ENCODE measurements around the gene RNF187. TPM values are rescaled to one million over a fixed set of nuclear protein-coding genes. Genes with fewer than 3 reads are reported as not detected.
A peak's percentile ranks its signal among the peaks of the same experiment; 100 is the strongest.
"Not testable (repeated sequence)": the region's sequence is repeated elsewhere in the genome, so short reads cannot be mapped to it uniquely, and the experiment has no call there.

The RNF187 gene
- total RNA-seq, 2 donors from 2014 or later = 39.5 to 155 TPM

DNA sequence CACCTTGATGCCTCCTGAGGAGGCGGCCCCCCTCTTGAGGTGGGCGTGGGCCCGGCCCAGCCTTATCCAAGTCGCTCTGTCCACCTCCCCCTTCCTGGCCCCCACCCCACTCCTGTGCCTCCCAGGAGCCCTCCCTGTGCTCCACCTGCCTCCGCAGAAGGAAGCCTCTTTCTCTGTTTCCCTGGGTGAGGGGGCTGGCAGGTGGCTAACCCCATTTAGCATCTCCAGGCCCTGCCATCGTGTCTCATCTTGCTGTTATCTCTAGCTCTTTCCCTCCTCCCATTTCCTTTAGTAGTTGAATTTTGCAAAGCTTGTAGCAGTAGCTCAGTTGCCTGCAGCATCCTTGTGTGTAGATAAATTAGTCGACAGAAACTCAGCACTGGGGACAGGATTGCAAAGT, 7.2 kb downstream of the RNF187 start:
- Mint-ChIP-seq H3K36me3 (peaks cover 0 to 27% of the 10 kb centered on the region in 2 donors), H3K9me3 (no peaks in the 10 kb centered on the region), H3K27ac (peak overlapping the region in 1 of 2 donors; percentile 26)
- DNase-seq (ENCODE audit: low spot score in 2 of 2) = no peak
- ATAC-seq = no peak

DNA sequence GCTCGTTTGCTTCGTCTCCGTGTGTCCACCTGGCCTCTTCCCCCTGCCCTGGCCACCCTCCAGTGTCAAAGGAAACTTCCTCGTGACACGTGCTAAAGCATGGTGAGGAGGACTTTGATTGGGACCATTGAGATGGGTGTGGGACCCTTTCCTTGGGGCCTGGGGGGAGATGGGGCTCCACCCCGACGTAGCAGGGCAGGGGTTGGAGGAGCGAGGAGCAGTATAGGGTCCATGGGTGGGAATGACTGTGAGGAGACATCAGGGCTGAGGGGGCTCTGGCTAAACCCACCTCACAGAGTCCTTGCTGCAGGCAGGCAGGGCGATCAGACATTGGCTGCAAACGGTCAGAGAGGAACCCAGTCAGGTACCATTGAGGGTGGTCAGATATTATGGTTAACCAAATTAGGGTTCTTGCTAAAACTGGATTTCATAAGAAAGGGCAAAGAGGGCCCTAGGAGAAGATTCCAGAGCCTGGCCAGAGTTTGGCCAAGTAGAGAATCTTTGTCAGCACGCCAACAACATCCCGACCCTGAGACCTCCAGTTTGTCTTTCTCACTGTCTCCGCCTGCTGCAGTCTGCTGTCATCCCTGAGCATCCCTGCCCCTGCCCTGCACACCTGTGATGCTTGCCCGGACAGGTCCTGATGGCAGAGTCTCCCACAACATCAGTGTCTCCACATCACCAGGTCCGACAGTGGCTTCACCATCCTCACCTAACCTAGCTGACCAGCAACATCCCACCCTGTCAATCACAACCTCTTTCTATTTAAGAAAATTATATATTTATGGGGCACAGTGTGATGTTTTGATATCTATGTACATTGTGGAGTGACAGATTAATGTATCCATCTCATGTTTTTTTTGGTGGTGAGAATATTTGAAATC, 8.0 kb downstream of the RNF187 start:
- H3K9me3 Mint-ChIP-seq = no peaks in the 10 kb centered on the region
- H3K27ac Mint-ChIP-seq = peak overlapping the region in 1 of 2 donors; percentile 34
- DNase-seq (ENCODE audit: low spot score in 2 of 2) (peak in 1 of 2 donors; percentile 35), ATAC-seq (no peak)
- peaks cover 0 to 25% of the 10 kb centered on the region in 2 donors for H3K36me3 Mint-ChIP-seq

DNA sequence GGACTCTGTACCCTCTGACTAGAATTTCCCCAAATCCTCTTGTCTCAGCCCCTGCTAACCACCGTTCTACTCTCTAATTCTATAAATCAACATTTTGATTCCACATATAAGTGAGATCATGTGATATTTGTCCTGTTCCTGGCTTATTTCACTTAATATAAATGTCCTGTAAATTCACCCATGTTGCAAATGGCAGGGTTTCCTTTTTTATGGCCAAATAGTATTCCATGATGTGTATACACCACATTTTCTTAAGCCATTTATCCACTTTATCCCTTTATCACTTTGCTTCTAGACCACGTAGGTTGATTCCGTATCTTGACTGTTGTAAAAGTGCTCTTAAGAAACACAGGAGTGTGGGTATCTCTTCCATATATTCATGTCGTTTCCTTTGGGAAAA, 8.9 kb downstream of the RNF187 start:
- Mint-ChIP-seq H3K27ac (no peak overlapping the region), H3K36me3 (peaks cover 0 to 18% of the 10 kb centered on the region in 2 donors), H3K9me3 (no peaks in the 10 kb centered on the region)
- no peak for ATAC-seq
- no peak for DNase-seq (ENCODE audit: low spot score in 2 of 2)

DNA sequence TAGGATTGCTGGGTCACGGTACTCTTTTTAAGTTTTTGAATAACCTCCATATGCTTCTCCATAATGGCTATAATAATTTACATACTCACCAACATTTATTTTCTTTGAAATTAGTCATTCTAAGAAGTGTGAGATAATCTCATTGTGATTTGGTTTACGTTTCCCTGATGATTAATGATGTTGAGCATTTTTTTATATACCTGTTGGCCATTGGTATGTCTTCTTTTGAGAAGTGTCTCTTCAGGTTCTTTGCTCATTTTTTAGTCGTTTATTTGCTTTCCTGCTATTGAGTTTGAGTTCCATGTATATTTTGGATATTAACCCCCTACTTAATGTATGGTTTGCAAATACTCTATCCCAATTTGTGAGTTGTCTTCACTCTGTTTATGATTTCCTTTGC, 9.3 kb downstream of the RNF187 start:
- peaks cover 0 to 18% of the 10 kb centered on the region in 2 donors for H3K36me3 Mint-ChIP-seq
- ATAC-seq = no peak
- no peak overlapping the region for H3K27ac Mint-ChIP-seq
- no peaks in the 10 kb centered on the region for H3K9me3 Mint-ChIP-seq
- DNase-seq (ENCODE audit: low spot score in 2 of 2) = no peak

DNA sequence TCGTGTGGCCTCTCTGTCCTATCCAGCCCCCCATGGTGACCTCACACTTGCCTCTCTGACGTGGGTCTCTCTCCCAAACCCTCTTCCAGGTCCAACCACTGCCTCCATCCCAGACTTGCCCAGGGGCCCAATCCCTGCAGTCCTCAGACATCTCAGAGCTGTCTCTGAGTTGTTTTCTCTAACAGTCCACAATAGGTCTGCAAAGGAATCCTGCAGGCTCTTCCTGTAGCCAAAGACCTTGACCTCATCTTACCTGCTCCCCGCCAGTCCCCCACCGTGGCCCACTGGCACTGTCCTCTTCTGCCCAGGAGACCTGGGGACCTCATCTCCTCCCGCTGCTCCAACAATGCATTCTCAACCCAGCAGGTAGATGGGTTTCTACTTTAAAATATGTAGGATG, 10.0 kb downstream of the RNF187 start:
- DNase-seq (ENCODE audit: low spot score in 2 of 2) = no peak
- H3K36me3 Mint-ChIP-seq = peaks cover 0 to 18% of the 10 kb centered on the region in 2 donors
- ATAC-seq = no peak
- no peaks in the 10 kb centered on the region for H3K9me3 Mint-ChIP-seq
- peak overlapping the region in 1 of 2 donors; percentile 93 for H3K27ac Mint-ChIP-seq

DNA sequence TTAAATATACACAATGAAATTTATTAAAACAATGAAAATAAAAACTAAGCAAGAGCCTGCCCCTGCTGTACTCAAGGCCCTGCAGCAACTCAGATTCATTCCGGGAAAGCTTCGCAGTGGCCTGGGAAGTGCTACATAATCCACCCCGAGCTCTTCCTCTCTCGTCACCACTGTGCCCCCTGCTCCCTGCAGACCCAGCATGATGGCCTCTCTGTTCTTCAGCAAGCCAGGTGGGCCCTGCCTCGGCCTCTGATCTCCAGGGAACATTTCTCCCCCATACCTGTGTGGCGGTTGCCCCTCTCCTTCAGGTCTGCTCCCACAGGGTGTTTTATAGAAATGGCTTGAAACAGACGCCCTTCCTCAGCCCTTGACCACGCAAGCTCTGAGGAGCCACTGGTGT, 10.6 kb downstream of the RNF187 start:
- ATAC-seq = no peak
- Mint-ChIP-seq H3K27ac (peak overlapping the region in 1 of 2 donors; percentile 18), H3K36me3 (peaks cover 0 to 18% of the 10 kb centered on the region in 2 donors), H3K9me3 (no peaks in the 10 kb centered on the region)
- DNase-seq (ENCODE audit: low spot score in 2 of 2) = no peak

DNA sequence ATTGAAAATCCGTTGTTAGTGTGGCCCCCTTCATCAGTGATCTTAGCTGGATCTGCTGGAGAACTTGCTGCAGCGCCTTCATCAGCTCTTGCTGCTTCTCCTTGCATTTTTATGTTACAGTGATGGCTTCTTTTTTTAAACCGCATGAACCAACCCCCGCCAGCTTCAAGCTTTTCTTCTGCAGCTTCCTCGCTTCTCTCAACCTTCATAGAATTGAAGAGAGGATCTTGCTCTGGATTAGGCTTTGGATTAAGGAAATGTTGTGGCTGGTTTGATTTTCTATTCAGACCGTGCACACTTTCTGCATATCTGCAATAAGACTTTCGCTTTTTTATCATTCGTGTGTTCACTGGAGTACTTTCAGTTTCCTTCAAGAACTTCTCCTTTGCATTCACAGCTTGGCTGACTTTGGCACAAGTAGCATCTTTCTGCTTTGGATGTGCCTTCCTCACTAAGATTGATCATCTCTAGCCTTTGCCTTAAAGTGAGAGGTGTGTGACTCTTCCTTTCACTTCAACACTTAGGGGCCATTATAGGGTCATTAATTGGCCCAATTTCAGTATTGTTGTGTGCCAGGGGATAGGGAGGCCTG, 13.1 kb downstream of the RNF187 start:
- DNase-seq (ENCODE audit: low spot score in 2 of 2) (no peak), ATAC-seq (peak in 1 of 2 donors; percentile 3)
- H3K27ac Mint-ChIP-seq = no peak overlapping the region
- peaks cover 0 to 6% of the 10 kb centered on the region in 2 donors for H3K36me3 Mint-ChIP-seq
- H3K9me3 Mint-ChIP-seq = no peaks in the 10 kb centered on the region

DNA sequence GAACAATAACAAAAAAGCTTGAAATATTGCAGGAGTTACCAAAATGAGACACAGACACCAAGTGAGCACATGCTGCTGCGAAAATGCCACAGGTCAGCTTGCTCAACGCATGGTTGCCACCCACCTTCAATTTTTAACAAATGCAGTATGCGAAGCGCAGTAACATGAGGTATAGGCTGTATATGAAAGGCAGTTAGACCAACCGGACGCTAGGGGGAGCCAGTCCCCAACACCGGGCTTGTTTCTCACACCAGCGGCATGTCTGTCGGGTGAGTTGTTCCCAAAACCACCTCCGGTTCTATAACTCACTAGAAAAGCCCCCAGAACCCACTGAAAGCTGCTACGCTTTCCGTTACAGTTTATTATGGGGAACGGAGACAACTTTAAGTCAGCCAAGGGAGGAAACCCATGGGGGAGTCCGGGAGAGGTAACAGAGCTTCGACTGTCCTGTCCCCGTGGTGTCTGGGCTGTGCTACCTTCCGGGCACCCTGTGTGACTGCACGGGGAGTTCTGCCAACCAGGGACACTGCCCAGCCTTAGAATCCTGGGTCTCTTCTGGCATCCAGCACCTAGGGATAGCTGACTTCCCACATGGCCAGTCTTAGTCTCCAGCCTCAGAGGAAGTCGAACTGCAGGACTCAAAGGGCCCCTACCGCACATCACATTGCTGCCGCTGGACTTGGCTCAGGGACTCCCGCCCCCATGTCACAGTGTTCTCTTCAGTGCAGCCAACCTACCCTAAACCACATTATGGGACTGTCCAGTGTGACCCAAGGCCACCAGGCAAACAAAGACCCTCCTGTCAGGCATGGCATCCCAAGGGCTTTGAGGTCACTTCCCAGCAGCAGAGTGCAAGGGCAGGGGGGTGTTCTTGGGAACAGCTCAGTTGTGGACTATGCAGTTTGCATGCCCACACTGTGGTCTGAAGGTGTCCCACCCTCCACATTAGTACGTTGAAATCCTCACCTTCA, 14.0 kb downstream of the RNF187 start:
- peaks cover 0 to 6% of the 10 kb centered on the region in 2 donors for H3K36me3 Mint-ChIP-seq
- no peak overlapping the region for H3K27ac Mint-ChIP-seq
- ATAC-seq = peak; percentile 92 to 95

DNA sequence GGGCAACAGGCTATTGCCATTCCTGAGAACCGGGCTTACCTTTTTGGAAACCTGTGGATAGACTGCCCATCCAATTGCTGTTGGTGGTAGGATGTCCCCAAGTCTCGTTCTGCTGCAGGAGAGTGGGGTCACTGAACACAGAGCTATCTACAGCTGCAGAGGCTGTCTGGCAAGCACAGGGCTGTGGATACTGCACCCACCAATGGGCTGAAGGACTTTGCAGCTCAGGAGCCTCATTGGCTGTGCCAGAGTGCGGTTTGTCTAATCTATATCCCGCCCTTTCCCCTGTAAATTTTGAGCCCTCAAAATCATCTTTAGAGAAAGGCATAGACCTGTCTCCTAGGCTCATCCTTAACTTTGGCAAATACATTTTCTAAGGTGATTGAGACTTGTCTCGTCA, 15.3 kb downstream of the RNF187 start:
- H3K27ac Mint-ChIP-seq = no peak overlapping the region
- no peaks in the 10 kb centered on the region for H3K9me3 Mint-ChIP-seq
- DNase-seq (ENCODE audit: low spot score in 2 of 2) (no peak), ATAC-seq (no peak)
- peaks cover 0 to 6% of the 10 kb centered on the region in 2 donors for H3K36me3 Mint-ChIP-seq

More for the DNA sequence above, 14.0 kb downstream of the RNF187 start:
- DNase-seq (ENCODE audit: low spot score in 2 of 2) = peak; percentile 86 to 89
- no peaks in the 10 kb centered on the region for H3K9me3 Mint-ChIP-seq

DNA sequence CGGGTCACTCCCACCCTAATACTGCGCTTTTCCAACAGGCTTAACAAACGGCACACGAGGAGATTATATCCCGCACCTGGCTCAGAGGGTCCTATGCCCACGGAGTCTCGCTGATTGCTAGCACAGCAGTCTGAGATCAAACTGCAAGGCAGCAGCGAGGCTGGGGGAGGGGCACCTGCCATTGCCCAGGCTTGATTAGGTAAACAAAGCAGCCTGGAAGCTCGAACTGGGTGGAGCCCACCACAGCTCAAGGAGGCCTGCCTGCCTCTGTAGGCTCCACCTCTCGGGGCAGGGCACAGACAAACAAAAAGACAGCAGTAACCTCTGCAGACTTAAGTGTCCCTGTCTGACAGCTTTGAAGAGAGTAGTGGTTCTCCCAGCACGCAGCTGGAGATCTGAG, 18.8 kb downstream of the RNF187 start:
- not testable (repeated sequence) for H3K9me3 Mint-ChIP-seq; ATAC-seq; H3K27ac Mint-ChIP-seq; DNase-seq (ENCODE audit: low spot score in 2 of 2); H3K36me3 Mint-ChIP-seq

DNA sequence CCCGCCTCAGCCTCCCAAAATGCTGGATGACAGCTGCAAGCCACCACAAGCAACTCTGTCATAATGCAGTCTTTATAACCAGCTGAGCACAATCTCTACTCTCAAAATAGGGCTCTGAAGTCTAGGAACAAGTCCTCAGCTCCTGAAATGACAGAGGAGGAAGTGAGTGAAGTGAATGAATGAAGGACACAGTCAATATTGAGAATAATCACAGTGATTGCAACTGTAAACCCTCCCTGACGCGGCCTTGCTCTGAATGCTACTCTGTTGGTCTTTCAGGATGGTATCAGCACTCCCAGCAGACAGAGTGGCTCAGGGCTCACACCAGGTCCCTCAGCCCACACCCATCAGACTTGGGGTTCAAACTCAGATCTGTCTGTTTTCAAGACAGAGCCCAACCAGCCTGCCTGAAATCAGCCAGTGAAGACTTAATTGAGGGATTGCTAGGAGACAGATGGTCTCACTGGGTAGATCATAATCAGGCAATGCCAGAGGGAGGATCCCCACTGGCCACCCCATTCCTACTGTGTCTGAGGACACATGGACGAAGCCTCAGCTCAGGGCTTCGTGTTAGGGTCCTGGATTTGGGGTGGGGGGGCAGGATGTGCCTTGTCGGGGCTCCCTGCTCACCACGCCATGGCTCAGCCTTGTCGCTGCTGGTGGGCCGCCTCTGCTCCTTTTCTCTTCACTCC, 20.9 kb downstream of the RNF187 start:
- Mint-ChIP-seq H3K27ac (no peak overlapping the region), H3K36me3 (no peaks in the 10 kb centered on the region), H3K9me3 (no peaks in the 10 kb centered on the region)
- DNase-seq (ENCODE audit: low spot score in 2 of 2) (no peak), ATAC-seq (no peak)

DNA sequence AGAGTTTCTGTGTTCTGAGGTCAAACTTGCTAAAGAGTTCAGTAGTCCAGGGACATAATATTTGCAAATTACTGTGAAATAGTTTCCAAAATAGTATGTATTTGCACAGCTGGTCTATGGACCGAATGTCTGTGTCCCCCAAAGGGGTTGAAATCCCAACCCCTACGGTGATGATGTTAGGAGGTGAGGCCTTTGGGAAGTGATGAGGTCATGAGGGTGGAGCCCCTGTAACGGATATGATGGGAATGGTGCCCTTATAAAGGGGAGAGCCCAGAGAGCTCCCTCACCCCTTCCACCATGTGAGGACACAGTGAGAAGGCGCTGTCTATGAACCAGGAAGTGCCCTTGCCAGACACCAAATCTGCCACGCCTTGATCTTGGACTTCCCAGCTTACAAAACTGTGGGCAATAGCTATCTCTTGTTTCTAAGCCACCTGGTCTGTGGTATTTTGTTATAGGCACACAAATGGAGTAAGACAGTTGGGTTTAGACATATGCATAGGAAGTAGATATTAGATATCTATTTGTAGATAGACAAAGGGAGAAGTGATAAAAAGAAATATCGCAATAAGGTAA, 21.7 kb downstream of the RNF187 start:
- Mint-ChIP-seq H3K36me3 (no peaks in the 10 kb centered on the region), H3K27ac (no peak overlapping the region), H3K9me3 (no peaks in the 10 kb centered on the region)
- DNase-seq (ENCODE audit: low spot score in 2 of 2) (no peak), ATAC-seq (no peak)

DNA sequence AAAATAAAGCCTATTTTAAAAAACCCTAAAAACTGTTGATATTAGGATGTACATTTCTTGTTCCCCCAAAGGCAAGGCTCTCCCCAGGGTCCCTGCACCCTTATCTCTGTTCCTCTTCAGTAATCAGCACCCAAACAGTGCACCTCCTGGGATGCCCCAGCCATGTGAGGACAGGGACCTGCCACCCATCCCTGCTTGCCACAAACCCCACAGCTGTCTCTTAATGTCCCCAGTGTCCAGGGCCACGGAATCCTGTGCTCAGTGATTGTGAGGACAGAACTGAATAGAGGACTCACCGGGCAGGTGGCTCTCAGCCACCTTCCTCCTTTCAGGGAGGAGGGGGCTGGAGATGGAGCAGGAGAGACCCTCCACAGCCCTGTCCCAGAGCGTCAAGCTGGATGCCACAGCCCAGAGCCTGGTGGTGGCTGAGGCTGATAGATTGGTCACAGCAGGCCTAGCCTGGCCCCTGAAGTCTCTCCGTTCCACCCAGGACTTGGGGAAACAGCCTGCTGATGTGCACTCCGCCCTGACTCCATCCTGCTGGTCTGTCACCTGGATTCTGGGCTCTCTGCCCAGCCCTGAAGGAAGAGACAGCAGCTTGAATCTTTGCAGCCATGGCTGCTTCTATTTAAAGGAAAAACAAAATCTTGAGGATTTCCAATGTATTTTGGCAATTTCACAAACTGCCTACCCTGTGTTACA, 23.1 kb downstream of the RNF187 start:
- Mint-ChIP-seq H3K27ac (no peak overlapping the region), H3K36me3 (no peaks in the 10 kb centered on the region), H3K9me3 (no peaks in the 10 kb centered on the region)
- no peak for DNase-seq (ENCODE audit: low spot score in 2 of 2)
- no peak for ATAC-seq

DNA sequence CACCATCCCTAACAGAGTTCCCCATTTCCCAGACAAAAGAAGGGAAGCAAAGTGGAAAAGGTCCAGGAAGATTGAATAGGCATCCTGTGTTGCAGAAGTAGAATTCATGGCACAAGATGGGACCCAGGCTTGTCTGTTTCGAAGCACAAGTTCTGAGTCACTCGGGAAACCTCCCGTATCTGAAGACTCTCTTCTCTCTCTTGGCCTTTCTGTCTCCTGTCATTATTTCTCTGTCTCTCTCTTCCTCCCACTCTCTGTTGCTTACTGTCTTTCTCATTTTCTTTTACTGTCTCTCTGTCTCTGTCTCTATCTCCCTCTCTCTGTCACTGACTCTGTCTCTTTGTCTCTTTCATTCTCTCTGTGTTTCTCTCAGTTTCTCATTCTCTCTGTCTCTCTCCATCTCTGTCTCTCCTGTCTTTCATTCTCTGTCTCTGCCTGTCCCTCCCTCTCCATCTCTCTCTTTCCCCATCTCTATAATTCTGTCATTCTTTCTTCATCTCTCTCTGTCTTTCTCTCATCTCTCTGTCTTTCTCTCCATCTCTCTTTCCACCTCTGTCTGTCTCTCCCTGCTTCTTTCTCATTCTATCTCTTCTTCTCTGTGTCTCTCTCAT, 23.7 kb downstream of the RNF187 start:
- DNase-seq (ENCODE audit: low spot score in 2 of 2) = no peak
- H3K36me3 Mint-ChIP-seq = no peaks in the 10 kb centered on the region
- peak overlapping the region in 1 of 2 donors; percentile 34 for H3K27ac Mint-ChIP-seq
- H3K9me3 Mint-ChIP-seq = no peaks in the 10 kb centered on the region
- no peak for ATAC-seq
